DMS 273 (cell line): ENCODE data around the gene LTF.
A peak's percentile ranks its signal among the peaks of the same experiment; 100 is the strongest.

Experiments
- DNase-seq: peaks from one replicate; lab custom pipeline; 2025; ENCODE audit not compliant: unreplicated experiment; lab: John Stamatoyannopoulos, UW

LTF gene

GRCh38 chr3:46491089-46492070 is 26.7 kb upstream of the LTF start:
- no peak for DNase-seq

- no peak for DNase-seq
These were observed 25.8 kb upstream of the LTF start for GRCh38 chr3:46490338-46491084.

DNA sequence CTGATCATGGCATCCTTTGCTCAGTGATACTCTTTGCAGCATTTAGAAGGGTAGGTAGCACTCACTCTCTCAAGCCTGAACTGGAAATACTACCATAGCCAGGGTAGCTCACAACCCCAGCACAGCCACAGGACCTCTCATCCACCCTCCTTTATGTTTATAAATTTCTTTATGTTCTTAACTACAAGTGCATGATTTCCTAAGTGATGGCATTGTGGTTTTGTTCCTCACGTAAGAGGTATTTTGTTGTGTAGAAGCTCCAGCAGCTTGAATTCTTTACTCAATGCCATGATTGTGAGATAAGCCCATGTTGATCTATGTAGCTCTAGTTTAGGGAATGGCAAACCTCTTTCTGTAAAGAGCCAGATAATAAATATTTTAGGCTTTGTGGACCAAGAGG is 25.2 kb upstream of the LTF start:
- no peak for DNase-seq

GRCh38 chr3:46489381-46489780 is 24.7 kb upstream of the LTF start:
- DNase-seq = no peak

DNA sequence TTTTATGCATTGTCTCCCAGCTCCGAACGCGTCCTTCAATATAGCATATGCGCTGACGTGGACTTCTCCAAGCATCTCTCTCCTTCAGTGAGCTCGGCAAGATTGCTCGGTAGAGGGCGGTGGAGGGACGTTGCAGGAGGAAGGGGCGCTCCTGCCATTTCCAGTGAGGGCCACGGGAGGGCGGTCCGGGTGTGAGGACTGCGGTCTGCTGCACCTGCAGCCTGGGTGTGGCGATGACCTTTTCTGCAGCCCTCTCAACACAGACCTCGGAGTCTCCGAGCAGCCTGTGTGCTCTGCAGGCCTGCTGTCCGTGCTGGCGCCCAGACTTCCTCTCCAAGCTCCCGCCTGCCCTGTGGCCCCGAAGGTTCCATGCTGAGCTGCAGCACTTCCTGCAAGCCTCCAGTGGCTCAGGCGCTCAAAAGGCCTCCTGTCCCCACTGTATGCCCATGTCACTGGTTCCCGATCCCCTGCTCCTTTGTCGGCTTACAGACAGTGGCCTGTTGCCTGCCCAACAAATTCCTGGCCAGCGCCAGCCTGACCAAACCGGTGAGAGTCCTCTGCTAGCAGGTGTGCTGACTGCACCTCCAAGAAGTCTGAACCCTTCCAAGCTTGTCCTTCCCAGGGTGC is 24.1 kb upstream of the LTF start:
- peak; percentile 87 for DNase-seq

- DNase-seq = no peak
These were observed 21.1 kb upstream of the LTF start for GRCh38 chr3:46485779-46486175.

DNA sequence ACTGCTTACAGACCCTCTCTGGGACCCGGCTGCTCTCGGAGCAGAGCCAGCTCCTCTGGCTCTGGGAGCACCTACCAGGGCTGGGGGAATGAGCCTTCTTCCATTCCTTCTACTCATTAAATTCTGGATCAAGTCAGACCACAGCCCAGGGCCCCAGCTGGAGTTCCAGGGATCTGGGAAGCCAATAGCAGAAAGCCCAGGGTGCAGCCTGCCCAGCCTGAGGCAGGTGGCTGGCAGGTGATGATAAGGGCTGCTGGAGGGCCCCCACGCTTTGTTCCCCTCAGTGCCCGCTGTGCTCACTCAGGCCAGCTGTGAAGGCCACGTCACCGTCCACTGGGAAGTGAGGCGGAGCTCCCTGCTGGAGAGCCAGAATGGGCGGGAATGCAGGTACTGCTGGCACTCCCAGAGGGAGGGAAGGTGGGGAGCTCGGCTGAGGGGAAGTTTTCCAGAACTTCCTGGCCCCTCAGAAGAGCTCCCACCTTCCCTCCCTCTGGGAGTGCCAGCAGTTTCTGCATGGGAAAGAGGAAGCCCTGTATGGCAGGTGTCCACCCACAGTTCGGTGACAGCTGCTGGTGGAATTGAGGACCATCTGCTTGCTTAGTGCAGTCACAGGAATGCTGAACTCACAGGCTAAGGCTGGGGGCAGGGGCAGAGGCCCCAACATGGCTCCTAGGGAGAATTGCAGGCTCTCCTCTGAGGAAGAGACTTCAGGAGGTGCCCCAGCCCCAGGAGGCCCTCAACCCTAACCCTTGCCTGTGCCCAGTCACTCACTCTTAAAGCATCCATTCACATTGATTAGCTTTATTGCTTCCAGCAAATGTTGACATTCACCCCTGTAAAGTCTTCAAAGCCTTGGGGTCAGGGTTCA is 20.4 kb upstream of the LTF start:
- DNase-seq = peak; percentile 92

GRCh38 chr3:46484388-46484787 is 19.7 kb upstream of the LTF start:
- no peak for DNase-seq

GRCh38 chr3:46483825-46484224 is 19.1 kb upstream of the LTF start:
- peak; percentile 8 for DNase-seq

GRCh38 chr3:46482632-46483350 is 18.1 kb upstream of the LTF start:
- DNase-seq = no peak

- no peak for DNase-seq
These were observed 16.9 kb upstream of the LTF start for GRCh38 chr3:46481636-46482035.

DNA sequence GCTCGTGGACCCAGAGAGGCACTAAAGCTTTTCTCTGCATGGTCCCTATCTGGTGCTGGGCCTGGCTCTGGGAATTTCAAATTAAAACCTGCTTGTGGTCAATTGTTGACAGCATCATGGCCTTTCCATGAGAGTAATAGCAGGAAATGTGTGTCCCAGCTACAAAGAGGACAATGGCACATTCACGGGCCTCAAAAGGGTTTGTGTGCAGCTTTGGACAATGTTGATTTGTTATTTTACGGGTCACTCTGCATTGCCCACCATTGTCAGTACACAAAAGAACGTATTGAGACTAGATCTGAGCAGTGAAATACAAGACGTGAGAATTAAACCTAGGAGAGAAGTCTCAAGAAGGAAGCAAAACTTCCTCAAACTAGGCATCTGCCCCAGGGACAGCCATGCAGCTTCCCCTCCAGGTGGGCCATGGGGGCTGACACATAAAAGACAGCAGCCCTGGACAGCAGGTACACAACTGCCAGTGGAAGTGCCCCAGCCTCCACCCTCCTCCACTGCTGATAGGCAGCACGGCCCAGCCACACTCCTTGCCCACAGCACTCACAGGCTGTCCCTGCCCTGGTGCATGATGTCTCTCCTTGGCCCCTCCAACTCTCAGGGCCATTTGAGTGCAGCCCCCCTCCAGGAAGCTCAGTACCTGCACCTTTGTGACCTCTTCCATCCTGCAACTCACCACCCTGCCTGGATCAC is 15.9 kb upstream of the LTF start:
- DNase-seq = no peak

GRCh38 chr3:46479696-46480095 is 15.0 kb upstream of the LTF start:
- no peak for DNase-seq

DNA sequence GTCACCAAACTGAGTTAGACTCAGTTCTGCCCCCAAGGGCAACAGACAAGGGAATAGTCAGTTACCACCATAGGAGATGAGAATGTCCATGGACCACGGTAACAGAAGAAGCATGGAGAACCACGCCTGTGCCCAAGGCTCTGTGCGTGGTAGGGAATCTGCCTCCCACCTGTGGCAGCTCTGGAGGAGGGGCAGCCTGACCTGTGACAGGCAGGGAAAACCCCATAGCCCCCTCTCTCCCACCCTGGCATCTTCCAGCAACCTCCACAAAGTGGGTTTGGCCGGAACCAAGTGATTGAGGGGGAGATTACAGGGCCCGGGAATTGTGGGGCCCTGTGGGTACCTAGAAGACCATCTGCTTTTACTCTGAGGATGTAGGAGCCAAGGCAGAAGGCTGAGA is 14.3 kb upstream of the LTF start:
- no peak for DNase-seq

- no peak for DNase-seq
These were observed 13.6 kb upstream of the LTF start for GRCh38 chr3:46478341-46478740.

DNA sequence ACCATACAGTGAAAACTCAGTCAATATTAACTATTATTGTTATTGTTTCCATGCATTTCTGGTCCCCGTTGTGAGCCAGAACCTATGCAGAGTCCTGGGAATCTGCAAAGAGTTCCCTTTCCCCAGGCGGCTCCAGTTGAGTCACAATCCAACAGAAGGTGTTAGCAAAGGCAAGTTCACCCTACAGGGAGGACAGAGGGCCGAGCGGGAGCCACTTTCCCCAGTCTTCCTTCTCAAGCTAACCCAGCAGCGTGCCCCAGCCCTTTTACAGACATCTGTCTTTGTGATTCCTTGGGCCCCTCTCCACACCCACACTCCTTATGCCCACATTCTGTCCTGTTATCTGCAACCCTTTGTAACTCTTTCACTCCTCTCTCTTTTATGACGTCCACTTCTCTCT is 13.1 kb upstream of the LTF start:
- DNase-seq = peak; percentile 23

- DNase-seq = no peak
These were observed 12.4 kb upstream of the LTF start for GRCh38 chr3:46477145-46477544.

GRCh38 chr3:46472736-46473135 is 8.0 kb upstream of the LTF start:
- DNase-seq = no peak

- no peak for DNase-seq
These were observed 6.7 kb upstream of the LTF start for GRCh38 chr3:46471371-46471914.
